GM23338 (cell line): ENCODE results near the gene IRAK1. TPM values are rescaled to one million over a fixed set of nuclear protein-coding genes. Genes with fewer than 3 reads are reported as not detected.
"Not testable (repeated sequence)": the region's sequence is repeated elsewhere in the genome, so short reads cannot be mapped to it uniquely, and the experiment has no call there.

ENCODE experiments used
- ATAC-seq: fragments of 200-7000 bp; cut with Tn5 transposase; 3 replicates; pipeline ENCODE4 v1.9.1; 2020
- DNase-seq: peaks from one replicate; pipeline ENCODE4 v3.0.0-alpha.2; 2015; ENCODE audit warnings: low spot score
- H2AFZ ChIP-seq: fragments of 200-600 bp; sonication (generic); 2 replicates; pipeline ENCODE4 v1.8.0; 2016; ENCODE audit warnings: antibody characterized with exemption, mild to moderate bottlenecking, moderate library complexity
- H3F3A ChIP-seq: fragments of 200-600 bp; sonication (generic); replicated peaks from 2 replicates; pipeline ENCODE4 v1.8.0; 2017; ENCODE audit warnings: antibody characterized with exemption, mixed run types, low read depth
- H3K27ac ChIP-seq: fragments of 200-600 bp; sonication (generic); 2 replicates; pipeline ENCODE4 v1.6.1; 2016; ENCODE audit warnings: low read depth
- H3K27me3 ChIP-seq: fragments of 200-600 bp; sonication (generic); 2 replicates; pipeline ENCODE4 v1.8.0; 2016; ENCODE audit warnings: mild to moderate bottlenecking, mixed run types, moderate library complexity; ENCODE audit not compliant: insufficient read depth
- H3K36me3 ChIP-seq: fragments of 200-600 bp; sonication (generic); 2 replicates; pipeline ENCODE4 v1.8.0; 2016; ENCODE audit warnings: mild to moderate bottlenecking; ENCODE audit not compliant: insufficient read depth
- H3K4me1 ChIP-seq: fragments of 200-600 bp; sonication (generic); 2 replicates; pipeline ENCODE4 v1.8.0; 2016; ENCODE audit warnings: mild to moderate bottlenecking, moderate library complexity; ENCODE audit not compliant: insufficient read depth
- H3K4me2 ChIP-seq: fragments of 200-600 bp; sonication (generic); 2 replicates; pipeline ENCODE4 v1.7.1; 2017; ENCODE audit warnings: mixed run types
- H3K4me3 ChIP-seq: fragments of 200-600 bp; sonication (generic); 2 replicates; pipeline ENCODE4 v1.6.1; 2016; ENCODE audit warnings: mixed run types
- H3K79me2 ChIP-seq: fragments of 200-600 bp; sonication (generic); replicated peaks from 2 replicates; pipeline ENCODE4 v1.8.0; 2017; ENCODE audit warnings: mild to moderate bottlenecking; ENCODE audit not compliant: insufficient read depth
- H3K9me2 ChIP-seq: fragments of 200-600 bp; sonication (generic); 2 replicates; pipeline ENCODE4 v1.8.0; 2017; ENCODE audit not compliant: insufficient read depth
- H4K20me1 ChIP-seq: fragments of 200-600 bp; sonication (generic); replicated peaks from 2 replicates; pipeline ENCODE4 v1.8.0; 2017; ENCODE audit warnings: mild to moderate bottlenecking; ENCODE audit not compliant: insufficient read depth
- H3K27ac Mint-ChIP-seq: 2 replicates; pipeline ENCODE4 v1.8.0; 2020; ENCODE audit warnings: inconsistent platforms, mild to moderate bottlenecking, moderate library complexity, mixed read lengths
- H3K27me3 Mint-ChIP-seq: 3 replicates; pipeline ENCODE4 v1.8.0; 2022; ENCODE audit warnings: low read depth, mild to moderate bottlenecking, moderate library complexity, mixed read lengths, inconsistent platforms; ENCODE audit not compliant: insufficient read depth, poor library complexity
- H3K36me3 Mint-ChIP-seq: 3 replicates; pipeline ENCODE4 v1.8.0; 2021; ENCODE audit warnings: low read depth, mild to moderate bottlenecking, inconsistent platforms, moderate library complexity, mixed read lengths
- H3K4me1 Mint-ChIP-seq: 3 replicates; pipeline ENCODE4 v1.8.0; 2020; ENCODE audit warnings: mild to moderate bottlenecking, inconsistent platforms, mixed read lengths
- H3K4me3 Mint-ChIP-seq: 3 replicates; pipeline ENCODE4 v1.8.0; 2021; ENCODE audit warnings: moderate library complexity, mild to moderate bottlenecking, inconsistent platforms, mixed read lengths
- H3K9me3 Mint-ChIP-seq: 3 replicates; pipeline ENCODE4 v1.8.0; 2020; ENCODE audit warnings: moderate library complexity, mild to moderate bottlenecking, inconsistent platforms, mixed read lengths
- CREB1 ChIP-seq: fragments of 250-450 bp; sonication (Bioruptor Pico); IDR thresholded peaks from 2 replicates; pipeline ENCODE4 v1.5.0; 2020; ENCODE audit warnings: low read depth, mild to moderate bottlenecking, moderate library complexity
- EZH2 ChIP-seq: fragments of 200-600 bp; sonication (generic); IDR thresholded peaks from one replicate; pipeline ENCODE4 v1.8.0; 2017; ENCODE audit warnings: antibody characterized with exemption, mild to moderate bottlenecking, low read depth; ENCODE audit not compliant: unreplicated experiment
- JUNB ChIP-seq: IDR thresholded peaks from one replicate; pipeline ENCODE4 v1.6.1; 2016; ENCODE audit warnings: antibody characterized with exemption; ENCODE audit not compliant: unreplicated experiment
- POLR2AphosphoS5 ChIP-seq: IDR thresholded peaks from 2 replicates; pipeline ENCODE4 v1.6.1; 2016; ENCODE audit warnings: antibody characterized with exemption, low read depth
- STAT1 ChIP-seq: IDR thresholded peaks from one replicate; pipeline ENCODE4 v1.6.1; 2016; ENCODE audit warnings: antibody characterized with exemption; ENCODE audit not compliant: unreplicated experiment
- ZNF114 ChIP-seq: fragments of 250-450 bp; sonication (Bioruptor Pico); IDR thresholded peaks from 2 replicates; pipeline ENCODE4 v1.5.0; 2020; ENCODE audit warnings: mild to moderate bottlenecking, moderate library complexity
- ZNF331 ChIP-seq: fragments of 250-450 bp; sonication (Bioruptor Pico); IDR thresholded peaks from 2 replicates; pipeline ENCODE4 v1.5.0; 2020; ENCODE audit warnings: low read depth, mild to moderate bottlenecking, moderate library complexity
- polyA plus RNA-seq: library from polyadenylated mRNA; unstranded; fragments of >200 nt; fragmentation: Nextera tagmentation; extraction: Ambion mirVana; gene quantifications from 2 replicates; pipeline ENCODE4 v1.2.1, GENCODE V29; 2016
- total RNA-seq: library from RNA; depleted of rRNA; stranded (reverse); fragments of >200 nt; shearing (Covaris generic); gene quantifications from 2 replicates; pipeline ENCODE4 v1.2.3, GENCODE V29; 2014
- TF ChIP-seq, protein P1 (sequence below), 2 experiments: fragments of 200-600 bp in 1 of 2; sonication (generic) in 1 of 2; conservative IDR thresholded peaks; 2 replicates each; pipeline versions ENCODE4 v1.5.1 to v1.6.1; 2016 to 2017; ENCODE audit warnings: antibody characterized with exemption in 2 of 2, low read depth in 2 of 2, mild to moderate bottlenecking in 2 of 2, moderate library complexity in 1 of 2
- TF ChIP-seq, protein P2 (sequence below): IDR thresholded peaks from one replicate; pipeline ENCODE4 v1.6.1; 2018; ENCODE audit warnings: antibody characterized with exemption; ENCODE audit not compliant: unreplicated experiment
- TF ChIP-seq, protein P3 (sequence below): IDR thresholded peaks from 2 replicates; pipeline ENCODE4 v1.6.1; 2016; ENCODE audit warnings: antibody characterized with exemption

IRAK1 gene
- total and polyA plus RNA-seq, 2 experiments from 2014 or later, result 21.6 to 38.0 TPM

DNA sequence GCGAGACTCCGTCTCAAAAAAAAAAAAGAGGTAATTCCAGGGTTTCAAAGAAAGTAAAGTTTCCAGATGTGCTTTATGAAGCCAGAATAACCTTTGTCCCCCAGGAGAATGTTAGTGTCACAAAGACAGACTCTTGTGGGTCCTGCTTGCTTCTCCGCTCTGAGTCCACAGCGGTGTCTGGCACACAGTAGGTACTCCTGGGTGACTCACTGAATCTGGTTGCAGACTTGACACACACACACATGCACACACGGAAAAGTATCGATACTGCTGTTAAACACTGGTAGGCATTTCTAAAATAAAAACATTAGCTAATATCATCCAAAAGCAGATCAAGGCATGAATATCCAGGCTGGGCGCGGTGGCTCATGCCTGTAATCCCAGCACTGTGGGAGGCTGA is 24.2 kb downstream of the IRAK1 start:
- H2AFZ ChIP-seq, result no peak overlapping the region
- H4K20me1 ChIP-seq, result no peaks in the 10 kb centered on the region
- Mint-ChIP-seq H3K9me3 (no peaks in the 10 kb centered on the region; the same call in 2 of the 3 replicates), H3K4me3 (no peak overlapping the region), H3K27ac (no peak overlapping the region), H3K27me3 (peaks cover 2% of the 10 kb centered on the region), H3K36me3 (no peaks in the 10 kb centered on the region), H3K4me1 (peaks cover 8% of the 10 kb centered on the region; the same call in 2 of the 3 replicates)
- H3K27ac ChIP-seq, result no peak overlapping the region
- H3K79me2 ChIP-seq, result no peaks in the 10 kb centered on the region
- H3K4me1 ChIP-seq, result no peaks in the 10 kb centered on the region
- ATAC-seq (no peak), DNase-seq (no peak)
- no peaks in the 10 kb centered on the region for H3K9me2 ChIP-seq
- H3F3A ChIP-seq, result no peaks in the 10 kb centered on the region
- TF ChIP-seq CREB1 (CRISPR knock-in tag) (no peak), POLR2AphosphoS5 (no peak)
- H3K27me3 ChIP-seq, result no peaks in the 10 kb centered on the region
- no peak overlapping the region for H3K4me2 ChIP-seq
- H3K36me3 ChIP-seq, result no peaks in the 10 kb centered on the region
- H3K4me3 ChIP-seq, result no peak overlapping the region

DNA sequence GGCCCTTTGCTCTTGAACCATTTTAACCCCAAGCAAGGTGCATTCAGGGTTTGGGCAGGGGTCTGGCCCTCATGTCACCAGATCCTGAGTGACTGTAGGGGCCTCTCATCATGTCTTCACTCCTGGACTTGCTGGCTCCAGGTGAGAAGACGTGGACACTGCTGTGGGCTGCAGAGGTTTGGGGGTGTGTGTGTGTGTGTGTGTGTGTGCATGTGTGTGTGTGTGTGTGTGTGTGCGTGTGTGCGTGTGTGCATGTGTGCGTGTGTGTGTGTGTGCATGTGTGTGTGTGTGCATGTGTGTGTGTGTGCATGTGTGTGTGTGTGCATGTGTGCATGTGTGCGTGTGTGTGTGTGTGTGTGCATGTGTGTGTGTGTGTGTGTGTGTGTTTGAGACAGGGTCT is 25.3 kb downstream of the IRAK1 start:
- H3K36me3 Mint-ChIP-seq, H3K9me3 Mint-ChIP-seq, H3K27ac Mint-ChIP-seq, H2AFZ ChIP-seq, H3K4me1 ChIP-seq, H3K4me2 ChIP-seq, H4K20me1 ChIP-seq, H3K27me3 Mint-ChIP-seq, H3K27ac ChIP-seq, H3K79me2 ChIP-seq, H3K36me3 ChIP-seq, ATAC-seq, H3K4me3 Mint-ChIP-seq, H3K4me3 ChIP-seq, DNase-seq, H3K9me2 ChIP-seq, H3F3A ChIP-seq, H3K27me3 ChIP-seq, H3K4me1 Mint-ChIP-seq: not testable (repeated sequence)

DNA sequence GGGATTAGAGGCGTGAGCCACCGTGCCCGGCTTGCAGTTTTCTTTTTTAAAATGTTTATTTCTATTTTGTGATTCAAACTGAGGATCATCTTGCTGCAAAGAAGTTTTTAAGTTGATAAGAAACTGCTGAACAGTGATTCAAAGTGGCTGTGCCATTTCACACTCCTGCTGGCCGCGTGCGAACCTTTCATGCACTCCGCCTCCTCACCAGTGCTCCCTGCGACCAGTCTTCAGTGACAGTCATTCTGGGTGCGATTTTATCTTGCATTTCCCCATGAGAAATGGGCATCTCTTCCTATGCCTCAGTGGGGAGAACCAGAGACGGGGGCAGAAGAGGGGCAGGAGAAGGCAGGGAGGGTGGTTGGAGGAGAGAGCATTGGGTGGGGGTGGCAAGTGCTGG is 25.7 kb downstream of the IRAK1 start:
- Mint-ChIP-seq H3K27me3 (no peaks in the 10 kb centered on the region), H3K9me3 (no peaks in the 10 kb centered on the region), H3K4me1 (no peaks in the 10 kb centered on the region), H3K36me3 (no peaks in the 10 kb centered on the region), H3K4me3 (no peak overlapping the region), H3K27ac (no peak overlapping the region)
- DNase-seq (no peak), ATAC-seq (no peak)
- no peaks in the 10 kb centered on the region for H3K4me1 ChIP-seq
- H3K4me2 ChIP-seq, result no peak overlapping the region
- H4K20me1 ChIP-seq, result no peaks in the 10 kb centered on the region
- H2AFZ ChIP-seq, result no peak overlapping the region
- no peaks in the 10 kb centered on the region for H3F3A ChIP-seq
- H3K27me3 ChIP-seq, result no peaks in the 10 kb centered on the region
- H3K36me3 ChIP-seq, result no peaks in the 10 kb centered on the region
- H3K27ac ChIP-seq, result no peak overlapping the region
- no peaks in the 10 kb centered on the region for H3K9me2 ChIP-seq
- no peak overlapping the region for H3K4me3 ChIP-seq
- H3K79me2 ChIP-seq, result no peaks in the 10 kb centered on the region
- no peak for TF ChIP-seq JUNB

DNA sequence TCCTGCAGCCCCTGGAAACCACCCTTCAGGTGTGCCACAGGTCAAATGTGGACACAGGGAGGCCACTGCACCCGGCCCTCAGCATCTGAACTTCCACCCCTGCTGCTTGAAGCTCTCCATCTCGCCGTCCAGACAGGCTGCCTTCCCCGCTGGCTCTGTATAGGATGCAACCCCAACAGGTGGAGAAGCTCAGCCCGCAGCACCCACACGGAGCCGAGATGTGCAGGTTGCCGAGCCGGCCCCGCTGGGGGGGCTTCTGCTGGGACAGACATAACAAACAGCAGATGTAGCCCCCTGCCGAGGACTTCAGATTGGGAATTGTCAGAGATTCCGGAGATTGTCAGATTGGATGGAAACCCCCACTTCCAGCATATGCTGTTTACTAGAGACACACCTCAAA is 26.6 kb downstream of the IRAK1 start:
- Histone ChIP-seq H3K4me1 (no peaks in the 10 kb centered on the region), H3K27me3 (no peaks in the 10 kb centered on the region), H3K36me3 (no peaks in the 10 kb centered on the region), H3K4me2 (no peak overlapping the region), H2AFZ (no peak overlapping the region), H3F3A (no peaks in the 10 kb centered on the region), H3K79me2 (no peaks in the 10 kb centered on the region), H3K9me2 (no peaks in the 10 kb centered on the region), H3K27ac (no peak overlapping the region), H3K4me3 (no peak overlapping the region), H4K20me1 (no peaks in the 10 kb centered on the region)
- Mint-ChIP-seq H3K36me3 (no peaks in the 10 kb centered on the region), H3K4me1 (no peaks in the 10 kb centered on the region), H3K9me3 (no peaks in the 10 kb centered on the region), H3K4me3 (no peak overlapping the region), H3K27me3 (no peaks in the 10 kb centered on the region), H3K27ac (no peak overlapping the region)
- no peak for DNase-seq
- ATAC-seq, result no peak
- no peak for TF ChIP-seq JUNB
- no peak for TF ChIP-seq EZH2
- TF ChIP-seq, protein P1, sequence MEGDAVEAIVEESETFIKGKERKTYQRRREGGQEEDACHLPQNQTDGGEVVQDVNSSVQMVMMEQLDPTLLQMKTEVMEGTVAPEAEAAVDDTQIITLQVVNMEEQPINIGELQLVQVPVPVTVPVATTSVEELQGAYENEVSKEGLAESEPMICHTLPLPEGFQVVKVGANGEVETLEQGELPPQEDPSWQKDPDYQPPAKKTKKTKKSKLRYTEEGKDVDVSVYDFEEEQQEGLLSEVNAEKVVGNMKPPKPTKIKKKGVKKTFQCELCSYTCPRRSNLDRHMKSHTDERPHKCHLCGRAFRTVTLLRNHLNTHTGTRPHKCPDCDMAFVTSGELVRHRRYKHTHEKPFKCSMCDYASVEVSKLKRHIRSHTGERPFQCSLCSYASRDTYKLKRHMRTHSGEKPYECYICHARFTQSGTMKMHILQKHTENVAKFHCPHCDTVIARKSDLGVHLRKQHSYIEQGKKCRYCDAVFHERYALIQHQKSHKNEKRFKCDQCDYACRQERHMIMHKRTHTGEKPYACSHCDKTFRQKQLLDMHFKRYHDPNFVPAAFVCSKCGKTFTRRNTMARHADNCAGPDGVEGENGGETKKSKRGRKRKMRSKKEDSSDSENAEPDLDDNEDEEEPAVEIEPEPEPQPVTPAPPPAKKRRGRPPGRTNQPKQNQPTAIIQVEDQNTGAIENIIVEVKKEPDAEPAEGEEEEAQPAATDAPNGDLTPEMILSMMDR (conservative IDR thresholded peaks at IDR 0.05; ENCODE audit: low read depth in 2 of 2), result no peak
- no peak for TF ChIP-seq STAT1
- no peak for TF ChIP-seq ZNF114 (CRISPR knock-in tag)
- TF ChIP-seq CREB1 (CRISPR knock-in tag), result no peak
- TF ChIP-seq, protein P2, sequence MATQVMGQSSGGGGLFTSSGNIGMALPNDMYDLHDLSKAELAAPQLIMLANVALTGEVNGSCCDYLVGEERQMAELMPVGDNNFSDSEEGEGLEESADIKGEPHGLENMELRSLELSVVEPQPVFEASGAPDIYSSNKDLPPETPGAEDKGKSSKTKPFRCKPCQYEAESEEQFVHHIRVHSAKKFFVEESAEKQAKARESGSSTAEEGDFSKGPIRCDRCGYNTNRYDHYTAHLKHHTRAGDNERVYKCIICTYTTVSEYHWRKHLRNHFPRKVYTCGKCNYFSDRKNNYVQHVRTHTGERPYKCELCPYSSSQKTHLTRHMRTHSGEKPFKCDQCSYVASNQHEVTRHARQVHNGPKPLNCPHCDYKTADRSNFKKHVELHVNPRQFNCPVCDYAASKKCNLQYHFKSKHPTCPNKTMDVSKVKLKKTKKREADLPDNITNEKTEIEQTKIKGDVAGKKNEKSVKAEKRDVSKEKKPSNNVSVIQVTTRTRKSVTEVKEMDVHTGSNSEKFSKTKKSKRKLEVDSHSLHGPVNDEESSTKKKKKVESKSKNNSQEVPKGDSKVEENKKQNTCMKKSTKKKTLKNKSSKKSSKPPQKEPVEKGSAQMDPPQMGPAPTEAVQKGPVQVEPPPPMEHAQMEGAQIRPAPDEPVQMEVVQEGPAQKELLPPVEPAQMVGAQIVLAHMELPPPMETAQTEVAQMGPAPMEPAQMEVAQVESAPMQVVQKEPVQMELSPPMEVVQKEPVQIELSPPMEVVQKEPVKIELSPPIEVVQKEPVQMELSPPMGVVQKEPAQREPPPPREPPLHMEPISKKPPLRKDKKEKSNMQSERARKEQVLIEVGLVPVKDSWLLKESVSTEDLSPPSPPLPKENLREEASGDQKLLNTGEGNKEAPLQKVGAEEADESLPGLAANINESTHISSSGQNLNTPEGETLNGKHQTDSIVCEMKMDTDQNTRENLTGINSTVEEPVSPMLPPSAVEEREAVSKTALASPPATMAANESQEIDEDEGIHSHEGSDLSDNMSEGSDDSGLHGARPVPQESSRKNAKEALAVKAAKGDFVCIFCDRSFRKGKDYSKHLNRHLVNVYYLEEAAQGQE, result no peak
- no peak for TF ChIP-seq ZNF331 (CRISPR knock-in tag)
- TF ChIP-seq, protein P3, sequence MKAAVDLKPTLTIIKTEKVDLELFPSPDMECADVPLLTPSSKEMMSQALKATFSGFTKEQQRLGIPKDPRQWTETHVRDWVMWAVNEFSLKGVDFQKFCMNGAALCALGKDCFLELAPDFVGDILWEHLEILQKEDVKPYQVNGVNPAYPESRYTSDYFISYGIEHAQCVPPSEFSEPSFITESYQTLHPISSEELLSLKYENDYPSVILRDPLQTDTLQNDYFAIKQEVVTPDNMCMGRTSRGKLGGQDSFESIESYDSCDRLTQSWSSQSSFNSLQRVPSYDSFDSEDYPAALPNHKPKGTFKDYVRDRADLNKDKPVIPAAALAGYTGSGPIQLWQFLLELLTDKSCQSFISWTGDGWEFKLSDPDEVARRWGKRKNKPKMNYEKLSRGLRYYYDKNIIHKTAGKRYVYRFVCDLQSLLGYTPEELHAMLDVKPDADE, result no peak
